Measurements from ENCODE around the gene SPATA9. TPM values are rescaled to one million over a fixed set of nuclear protein-coding genes. Genes with fewer than 3 reads are reported as not detected.
A peak's percentile ranks its signal among the peaks of the same experiment; 100 is the strongest.

The SPATA9 gene
- not detected for total RNA-seq
- long read RNA-seq, result 0 reads

GRCh38 chr5:95682891-95683290, at the start of gene SPATA9:
SPATA9 (minus strand) TSS chr5:95682991; CDS start chr5:95682854, 137 bp downstream.
- TF ChIP-seq CTCF (IDR thresholded peaks at IDR 0.05), result no peak
- ATAC-seq (no peak), DNase-seq (no peak)
- no peak within 1 kb of the TSS for H3K27ac ChIP-seq
- no peaks in the 10 kb centered on the region for H3K4me1 ChIP-seq
- no peaks in the 10 kb centered on the region for H3K36me3 ChIP-seq
- no peaks in the 10 kb centered on the region for H3K27me3 ChIP-seq (ENCODE audit: low read depth)
- no peaks in the 10 kb centered on the region for H3K9me3 ChIP-seq
- intact Hi-C loops (cut with DNase I), result no loop called here
- H3K4me3 ChIP-seq, result no peak within 1 kb of the TSS

- no peaks in the 10 kb centered on the region for H3K9me3 ChIP-seq
- H3K27ac ChIP-seq, result peak overlapping the region; percentile 88
- intact Hi-C loops (cut with DNase I), result no loop called here
- H3K4me1 ChIP-seq, result peaks cover 52% of the 10 kb centered on the region
- no peaks in the 10 kb centered on the region for H3K27me3 ChIP-seq (ENCODE audit: low read depth)
- no peak for TF ChIP-seq CTCF (IDR thresholded peaks at IDR 0.05)
- DNase-seq, result peak; percentile 69
- peak overlapping the region; percentile 74 for H3K4me3 ChIP-seq
- ATAC-seq, result peak; percentile 47 to 52
- no peaks in the 10 kb centered on the region for H3K36me3 ChIP-seq
Observed at GRCh38 chr5:95731571-95732554, 49.1 kb upstream of the SPATA9 start.

GRCh38 chr5:95730730-95731570, 48.2 kb upstream of the SPATA9 start, which contains the start of gene RHOBTB3:
RHOBTB3 (plus strand) TSS chr5:95731336; CDS start chr5:95731683, 347 bp downstream.
- DNase-seq, result peak; percentile 88
- H3K27me3 ChIP-seq (ENCODE audit: low read depth), result no peaks in the 10 kb centered on the region
- peaks cover 49% of the 10 kb centered on the region for H3K4me1 ChIP-seq
- intact Hi-C loops (cut with DNase I), result no loop called here
- peak within 1 kb of the TSS; percentile 88 for H3K27ac ChIP-seq
- no peak for TF ChIP-seq CTCF (IDR thresholded peaks at IDR 0.05)
- H3K9me3 ChIP-seq, result no peaks in the 10 kb centered on the region
- peak within 1 kb of the TSS; percentile 74 for H3K4me3 ChIP-seq
- ATAC-seq, result peak; percentile 88 to 89
- no peaks in the 10 kb centered on the region for H3K36me3 ChIP-seq

GRCh38 chr5:95730011-95730700, 47.4 kb upstream of the SPATA9 start:
- Histone ChIP-seq H3K4me3 (peak overlapping the region; percentile 74), H3K9me3 (no peaks in the 10 kb centered on the region), H3K36me3 (no peaks in the 10 kb centered on the region), H3K27ac (peak overlapping the region; percentile 88), H3K4me1 (peaks cover 41% of the 10 kb centered on the region), H3K27me3 (ENCODE audit: low read depth) (no peaks in the 10 kb centered on the region)
- intact Hi-C loops (cut with DNase I), result no loop called here
- no peak for ATAC-seq
- DNase-seq, result no peak
- no peak for TF ChIP-seq CTCF (IDR thresholded peaks at IDR 0.05)
